ENCODE measurements around the gene ARFGAP1. TPM values are rescaled to one million over a fixed set of nuclear protein-coding genes. Genes with fewer than 3 reads are reported as not detected.
"Not testable (repeated sequence)": the region's sequence is repeated elsewhere in the genome, so short reads cannot be mapped to it uniquely, and the experiment has no call there.

The ARFGAP1 gene
- total and polyA plus RNA-seq, 2 donors (not counting 3 experiments of a cell fraction or from before 2014, with no cell fraction given): 93.7 to 126 TPM

DNA sequence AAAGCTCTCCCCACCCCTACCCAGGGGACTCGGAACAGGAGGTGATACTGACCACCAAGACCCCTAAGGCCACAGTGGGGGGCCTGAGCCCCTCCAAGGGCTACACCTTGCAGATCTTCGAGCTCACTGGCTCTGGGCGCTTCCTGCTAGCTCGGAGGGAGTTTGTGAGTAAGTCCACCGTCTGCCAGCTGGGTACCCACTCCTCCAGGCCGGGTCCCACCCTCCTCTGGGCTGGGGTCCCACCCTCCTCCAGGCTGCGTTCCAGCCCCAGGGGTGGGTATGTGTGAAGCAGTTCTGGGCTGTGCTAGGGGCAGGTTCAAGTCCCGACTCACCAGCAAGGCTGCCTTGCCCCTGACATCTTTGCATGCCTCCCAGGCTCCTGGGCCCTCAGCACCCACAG lies 32.8 kb downstream of the ARFGAP1 start:
- no peak overlapping the region for H2AFZ ChIP-seq (ENCODE audit: low read depth, low read length)
- CTCF ChIA-PET: interaction anchor here (1.4 kb wide), 1 partner anchor 76 kb away, joined by 6 read pairs; no protein-coding TSS in a partner anchor
- no peak overlapping the region for H3K4me3 ChIP-seq (replicated peaks in 1 of 3; ENCODE audit: insufficient read depth in 1 of 3, low read depth in 1 of 3, low read length in 3 of 3)
- POLR2A ChIA-PET: no interaction called here
- intact Hi-C loops (cut with micrococcal nuclease): no loop called here
- DNase-seq (ENCODE audit: low read depth, low spot score): no peak
- no peaks in the 10 kb centered on the region for H3K9me1 ChIP-seq (replicated peaks; ENCODE audit: control insufficient read depth, extremely low read depth, insufficient read depth, low read length)
- H3K36me3 ChIP-seq (ENCODE audit: control insufficient read depth in 2 of 2, extremely low read depth in 1 of 2, insufficient read depth in 2 of 2, low read length in 2 of 2): no peaks in the 10 kb centered on the region
- H3K27ac ChIP-seq (ENCODE audit: insufficient read depth, low read depth, low read length): no peak overlapping the region
- H3K27me3 ChIP-seq (ENCODE audit: control insufficient read depth in 2 of 2, insufficient read depth in 2 of 2, low read length in 2 of 2): no peaks in the 10 kb centered on the region
- BruUV-seq (replicated peaks): no TSS peak
- no peak overlapping the region for H3K9ac ChIP-seq (replicated peaks; ENCODE audit: extremely low read depth, insufficient read depth, low read length)
- no peaks in the 10 kb centered on the region for H3K9me3 ChIP-seq (replicated peaks; ENCODE audit: control insufficient read depth, insufficient read depth, low read length)
- H3K4me1 ChIP-seq (ENCODE audit: control insufficient read depth, extremely low read depth, insufficient read depth, low read length): no peaks in the 10 kb centered on the region
- dilution Hi-C loops (cut with MboI; ENCODE audit: extremely low pct_ligation_motif_present, low sequenced_read_pairs): no loop called here
- no peaks in the 10 kb centered on the region for H3K79me2 ChIP-seq (ENCODE audit: control insufficient read depth, insufficient read depth, low read length)
- TF ChIP-seq JUN (IDR thresholded peaks at IDR 0.05; ENCODE audit: borderline replicate concordance, insufficient read depth, insufficient read length, low read depth): no peak
- TF ChIP-seq EZH2 (IDR thresholded peaks at IDR 0.05; ENCODE audit: borderline replicate concordance, low read depth, low read length, severe bottlenecking): no peak
- no peak for TF ChIP-seq CTCF (IDR thresholded peaks at IDR 0.05; ENCODE audit: extremely low read depth in 1 of 2, insufficient read depth in 1 of 2, low read depth in 1 of 2, low read length in 2 of 2)
- no peak for TF ChIP-seq MYC (IDR thresholded peaks at IDR 0.05; ENCODE audit: low read depth, low read length)
- TF ChIP-seq MAX (IDR thresholded peaks at IDR 0.05; ENCODE audit: insufficient read depth, insufficient read length): no peak
- no peak for TF ChIP-seq FOS (IDR thresholded peaks at IDR 0.05; ENCODE audit: borderline replicate concordance, insufficient read depth, low read length)
- no peak for TF ChIP-seq POLR2A (IDR thresholded peaks at IDR 0.05; ENCODE audit: low read depth, low read length)
- TF ChIP-seq POLR2AphosphoS5 (IDR thresholded peaks at IDR 0.05; ENCODE audit: insufficient read depth, low read depth, low read length): no peak
- no peak for TF ChIP-seq GATA2 (IDR thresholded peaks at IDR 0.05; ENCODE audit: insufficient read depth, insufficient read length, low read depth, low read length)
- FAIRE-seq: no peak
- H3K4me2 ChIP-seq (ENCODE audit: insufficient read depth, low read length): no peak overlapping the region
- no peaks in the 10 kb centered on the region for H4K20me1 ChIP-seq (replicated peaks; ENCODE audit: control insufficient read depth, extremely low read depth, insufficient read depth, low read length)

GRCh38 chr20:63305933-63306672 lies 33.5 kb downstream of the ARFGAP1 start:
- H3K27ac ChIP-seq (ENCODE audit: insufficient read depth, low read depth, low read length); intact Hi-C loops (cut with micrococcal nuclease); H3K27me3 ChIP-seq (ENCODE audit: control insufficient read depth in 2 of 2, insufficient read depth in 2 of 2, low read length in 2 of 2); H2AFZ ChIP-seq (ENCODE audit: low read depth, low read length); DNase-seq (ENCODE audit: low read depth, low spot score); H3K9me3 ChIP-seq (replicated peaks; ENCODE audit: control insufficient read depth, insufficient read depth, low read length); H3K36me3 ChIP-seq (ENCODE audit: control insufficient read depth in 2 of 2, extremely low read depth in 1 of 2, insufficient read depth in 2 of 2, low read length in 2 of 2); H3K4me3 ChIP-seq (replicated peaks in 1 of 3; ENCODE audit: insufficient read depth in 1 of 3, low read depth in 1 of 3, low read length in 3 of 3); H3K9ac ChIP-seq (replicated peaks; ENCODE audit: extremely low read depth, insufficient read depth, low read length); H3K9me1 ChIP-seq (replicated peaks; ENCODE audit: control insufficient read depth, extremely low read depth, insufficient read depth, low read length); H3K4me2 ChIP-seq (ENCODE audit: insufficient read depth, low read length); POLR2A ChIA-PET; H4K20me1 ChIP-seq (replicated peaks; ENCODE audit: control insufficient read depth, extremely low read depth, insufficient read depth, low read length); BruUV-seq (replicated peaks); H3K79me2 ChIP-seq (ENCODE audit: control insufficient read depth, insufficient read depth, low read length); H3K4me1 ChIP-seq (ENCODE audit: control insufficient read depth, extremely low read depth, insufficient read depth, low read length); FAIRE-seq; dilution Hi-C loops (cut with MboI; ENCODE audit: extremely low pct_ligation_motif_present, low sequenced_read_pairs): not testable (repeated sequence)
- CTCF ChIA-PET: interaction anchor here (1.4 kb wide), 1 partner anchor 76 kb away, joined by 6 read pairs; no protein-coding TSS in a partner anchor
